Kidney glomerular epithelial cell (primary cell): ENCODE data around the gene IL17REL.

Experiments used
- DNase-seq: peaks from one replicate; lab custom pipeline; 2025; lab: John Stamatoyannopoulos, UW

IL17REL gene

DNA sequence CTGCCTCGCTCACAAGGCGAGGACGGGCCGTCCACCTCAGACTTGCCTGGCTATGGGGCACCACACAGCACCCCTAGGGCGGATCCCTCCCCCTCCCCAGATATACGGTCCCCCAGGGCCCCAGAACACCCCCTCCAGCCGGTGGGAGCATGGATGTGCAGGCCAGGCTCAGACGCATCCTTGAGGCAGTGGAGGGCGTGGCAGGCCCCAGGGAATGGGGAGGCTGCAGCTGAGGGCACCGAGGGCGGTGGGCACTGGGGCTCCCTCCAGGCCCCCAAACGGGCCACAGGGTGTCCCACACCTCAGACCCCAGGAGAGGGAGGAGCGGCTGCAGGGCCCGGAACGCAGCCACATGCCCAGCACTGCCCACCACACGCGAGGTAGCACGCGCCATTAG, 33.5 kb upstream of the IL17REL start:
- no peak for DNase-seq

DNA sequence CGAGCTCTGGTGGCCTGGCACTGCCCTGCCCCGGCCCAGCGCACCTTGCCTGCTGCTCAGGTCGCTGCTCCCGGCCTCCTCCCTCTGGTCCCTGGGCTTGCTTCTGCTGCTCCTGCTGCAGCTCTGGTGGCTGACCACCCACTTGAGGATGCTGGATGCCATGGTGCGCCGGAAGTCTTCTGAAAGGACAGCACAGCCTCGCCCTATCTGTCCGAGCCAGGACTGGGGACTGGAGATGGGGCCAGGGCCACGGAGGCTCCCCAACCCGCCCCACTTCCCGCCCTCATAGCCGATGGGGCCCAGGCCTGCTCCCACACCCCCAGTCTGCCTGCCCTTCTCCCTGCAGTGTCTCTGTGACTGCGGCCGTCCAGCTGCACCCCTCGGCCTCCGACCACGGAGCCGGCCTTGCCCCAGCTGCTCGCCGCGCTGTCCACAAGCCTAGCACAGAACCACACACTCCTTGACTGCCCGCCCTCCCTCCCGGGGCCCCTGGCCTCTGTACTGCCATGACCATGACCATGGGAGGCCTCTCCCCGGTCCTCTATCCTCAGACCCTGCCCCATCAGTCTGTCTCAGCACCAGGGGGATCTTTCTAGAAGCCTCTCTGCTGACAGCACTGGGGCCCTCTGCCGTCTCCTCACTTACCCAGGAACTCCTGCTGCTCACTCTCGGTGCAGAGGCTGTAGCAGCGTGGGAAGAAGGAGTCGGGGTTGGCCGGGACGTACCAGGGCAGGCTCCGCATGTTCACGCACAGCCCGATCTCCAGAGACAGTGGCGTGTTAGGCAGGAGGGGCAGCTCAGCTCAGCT, 32.9 kb upstream of the IL17REL start:
- no peak for DNase-seq

DNA sequence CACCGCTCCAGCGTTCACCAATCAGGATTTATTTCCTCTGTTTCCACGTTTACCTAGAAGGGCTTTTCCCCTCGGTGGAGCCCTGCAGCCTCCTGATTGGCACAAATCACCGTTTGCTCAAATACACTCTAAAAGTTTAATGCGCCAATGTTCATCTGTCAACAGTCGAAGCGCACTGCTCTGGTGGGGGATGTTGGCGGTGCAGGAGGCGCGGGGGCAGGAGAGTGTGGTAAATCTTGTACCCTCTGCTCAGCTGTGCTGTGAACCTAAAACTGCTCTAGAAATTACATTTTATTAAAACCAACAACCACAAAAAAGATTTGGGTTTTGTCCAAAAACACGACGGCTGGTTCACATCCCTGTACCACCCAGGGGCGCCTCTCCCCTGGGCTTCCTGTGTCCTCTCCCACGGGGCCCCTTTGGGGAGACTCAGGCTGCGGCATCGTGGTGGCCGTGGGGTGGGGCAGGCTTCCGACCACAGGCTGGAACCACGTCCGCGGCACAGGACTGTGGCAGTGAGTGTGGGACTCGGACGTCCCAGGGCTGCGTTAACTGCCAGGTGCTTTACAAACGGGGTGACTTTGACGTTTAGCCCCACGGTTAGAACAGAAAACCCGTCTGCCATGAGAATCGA, 32.0 kb upstream of the IL17REL start:
- no peak for DNase-seq

DNA sequence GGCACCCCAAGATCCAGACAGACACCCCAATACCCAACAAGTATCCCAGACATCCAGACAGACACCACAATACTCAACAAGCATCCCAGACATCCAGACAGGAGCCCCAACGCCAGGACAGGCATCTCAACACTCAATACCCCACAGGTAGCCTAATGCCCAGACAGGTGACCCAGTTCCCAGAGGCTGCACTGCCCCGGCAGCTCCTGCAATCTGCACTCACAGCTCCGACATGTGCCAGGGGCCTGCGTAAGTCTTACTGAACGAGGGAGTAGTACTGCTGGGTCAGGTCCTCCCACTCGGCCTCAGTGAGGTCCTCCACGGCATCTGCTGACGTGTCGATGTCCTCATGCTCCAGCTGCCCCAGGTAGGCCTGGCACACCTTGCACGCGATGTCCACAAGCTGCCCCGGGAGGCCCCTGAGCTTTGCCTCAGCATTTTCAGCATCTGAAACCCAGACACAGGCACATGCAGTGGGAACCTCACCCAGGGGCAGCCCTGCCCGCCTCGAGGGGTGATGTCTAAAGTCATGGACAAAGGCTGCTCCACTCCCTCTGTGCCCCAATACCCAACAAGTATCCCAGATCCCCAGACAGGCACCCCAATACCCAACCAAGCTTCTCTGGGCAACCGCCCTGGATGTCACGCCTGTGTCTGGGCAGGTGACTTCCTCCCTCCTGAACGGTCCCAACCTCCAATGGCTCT, 28.9 kb upstream of the IL17REL start:
- DNase-seq, result no peak

DNA sequence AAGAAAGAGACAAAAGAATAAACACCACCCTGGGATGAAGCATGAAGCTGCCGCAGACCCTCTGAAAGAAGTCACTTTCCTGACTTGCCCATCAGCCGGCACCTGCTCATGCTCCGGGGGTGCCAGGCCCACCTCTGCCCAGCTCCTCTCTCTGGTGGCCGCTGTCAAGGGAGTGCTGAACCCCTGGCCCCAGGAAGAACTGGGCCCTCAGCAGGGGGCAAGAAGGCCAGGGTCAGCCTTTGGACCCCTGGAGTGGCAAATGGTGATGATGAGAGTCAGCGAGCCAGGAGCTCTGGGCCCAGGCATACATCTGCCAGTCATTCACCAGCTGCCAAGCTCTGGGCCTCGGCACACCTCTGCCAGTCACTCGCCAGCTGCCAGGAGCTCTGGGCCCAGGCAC, 28.2 kb upstream of the IL17REL start:
- no peak for DNase-seq

DNA sequence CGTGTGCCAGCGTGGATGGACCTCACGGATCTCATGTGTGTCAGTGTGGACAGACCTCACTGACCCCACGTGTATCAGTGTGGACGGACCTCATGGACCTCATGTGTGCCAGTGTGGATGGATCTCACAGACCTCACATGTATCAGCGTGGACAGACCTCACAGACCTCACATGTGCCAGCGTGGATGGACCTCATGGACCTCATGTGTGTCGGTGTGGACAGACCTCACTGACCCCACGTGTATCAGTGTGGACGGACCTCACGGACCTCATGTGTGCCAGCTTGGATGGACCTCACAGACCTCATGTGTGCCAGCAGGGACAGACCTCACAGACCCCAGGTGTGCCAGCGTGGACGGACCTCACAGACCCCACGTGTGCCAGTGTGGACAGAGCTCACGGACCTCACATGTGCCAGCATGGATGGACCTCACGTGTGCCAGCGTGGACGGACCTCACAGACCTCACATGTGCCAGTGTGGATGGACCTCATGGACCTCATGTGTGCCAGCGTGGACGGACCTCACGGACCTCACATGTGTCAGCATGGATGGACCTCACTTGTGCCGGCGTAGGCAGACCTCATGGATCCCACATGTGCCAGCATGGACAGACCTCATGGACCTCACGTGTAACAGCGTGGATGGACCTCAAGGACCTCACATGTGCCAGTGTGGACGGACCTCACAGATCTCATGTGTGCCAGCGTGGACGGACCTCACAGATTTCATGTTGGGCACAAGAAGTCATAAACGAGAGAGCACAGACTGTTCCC, 27.3 kb upstream of the IL17REL start:
- DNase-seq, result no peak

DNA sequence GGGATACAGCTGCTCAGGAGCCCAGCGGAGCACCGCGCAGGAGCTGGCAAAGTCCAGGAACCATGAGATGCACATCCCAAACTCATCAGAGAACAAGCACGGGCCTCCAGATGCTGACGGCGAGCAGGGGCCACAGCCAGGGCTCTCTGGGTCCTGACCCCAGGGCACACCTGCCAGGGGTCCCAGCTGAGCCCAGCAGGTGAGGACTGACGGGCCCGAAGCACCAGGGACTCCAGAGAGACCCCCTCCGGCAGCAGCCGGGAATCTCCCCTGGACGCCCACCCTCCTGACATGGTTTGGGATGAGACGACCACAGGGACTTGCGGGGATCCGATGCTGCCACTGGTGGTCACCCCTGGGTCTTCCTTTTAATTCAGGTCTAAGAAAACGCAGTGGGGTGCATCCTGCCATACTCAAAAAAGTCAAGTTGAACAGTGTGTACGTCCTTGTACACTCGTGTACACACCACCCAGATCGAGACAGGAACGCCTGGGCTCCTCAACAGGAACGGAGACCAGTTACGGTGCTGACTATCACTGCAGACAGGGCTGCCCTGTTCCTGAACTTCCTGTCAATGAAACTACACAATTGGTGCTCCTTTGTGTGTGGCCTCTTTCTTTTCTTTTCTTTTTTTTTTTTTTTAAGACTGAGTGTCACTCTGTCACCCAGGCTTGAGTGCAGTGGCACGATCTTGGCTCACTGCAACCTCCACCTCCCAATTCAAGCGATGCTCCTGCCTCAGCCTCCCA, 23.6 kb upstream of the IL17REL start:
- DNase-seq, result no peak

DNA sequence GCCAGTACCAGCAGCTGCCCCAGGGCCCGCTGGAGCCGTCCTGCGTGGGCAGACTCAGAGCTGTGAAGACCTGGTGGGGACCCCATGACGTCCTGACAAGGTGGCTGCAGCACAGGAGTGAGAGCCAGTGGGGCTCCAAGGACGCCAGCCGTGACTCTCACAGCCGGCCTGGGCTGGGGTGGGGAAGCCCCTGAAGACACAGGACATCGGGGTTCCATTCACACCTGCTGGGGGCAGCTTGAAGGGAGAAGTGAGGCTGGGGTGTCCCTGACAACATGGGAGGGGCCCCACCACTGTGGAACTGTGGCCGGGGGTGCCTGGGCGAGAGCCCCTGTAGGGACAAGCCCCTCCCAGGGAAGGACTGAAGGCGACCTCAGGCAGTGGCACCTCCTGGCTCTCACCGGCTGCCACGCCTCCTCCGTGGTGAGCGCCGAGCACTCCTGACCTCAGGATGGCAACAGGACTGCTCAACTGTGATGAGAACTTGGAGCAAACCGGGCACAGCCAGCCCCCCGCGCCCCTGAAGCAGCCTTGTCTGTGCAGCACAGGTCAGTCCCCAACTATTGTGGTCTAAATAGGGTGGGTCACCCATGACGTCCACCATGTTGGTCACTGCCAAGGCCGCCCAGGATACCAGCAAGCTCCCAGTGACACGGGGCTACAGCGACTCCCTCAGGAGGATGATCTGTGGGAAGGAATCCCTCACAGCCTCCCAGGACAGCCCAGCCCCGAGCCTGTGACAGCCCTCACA, 22.7 kb upstream of the IL17REL start:
- no peak for DNase-seq

DNA sequence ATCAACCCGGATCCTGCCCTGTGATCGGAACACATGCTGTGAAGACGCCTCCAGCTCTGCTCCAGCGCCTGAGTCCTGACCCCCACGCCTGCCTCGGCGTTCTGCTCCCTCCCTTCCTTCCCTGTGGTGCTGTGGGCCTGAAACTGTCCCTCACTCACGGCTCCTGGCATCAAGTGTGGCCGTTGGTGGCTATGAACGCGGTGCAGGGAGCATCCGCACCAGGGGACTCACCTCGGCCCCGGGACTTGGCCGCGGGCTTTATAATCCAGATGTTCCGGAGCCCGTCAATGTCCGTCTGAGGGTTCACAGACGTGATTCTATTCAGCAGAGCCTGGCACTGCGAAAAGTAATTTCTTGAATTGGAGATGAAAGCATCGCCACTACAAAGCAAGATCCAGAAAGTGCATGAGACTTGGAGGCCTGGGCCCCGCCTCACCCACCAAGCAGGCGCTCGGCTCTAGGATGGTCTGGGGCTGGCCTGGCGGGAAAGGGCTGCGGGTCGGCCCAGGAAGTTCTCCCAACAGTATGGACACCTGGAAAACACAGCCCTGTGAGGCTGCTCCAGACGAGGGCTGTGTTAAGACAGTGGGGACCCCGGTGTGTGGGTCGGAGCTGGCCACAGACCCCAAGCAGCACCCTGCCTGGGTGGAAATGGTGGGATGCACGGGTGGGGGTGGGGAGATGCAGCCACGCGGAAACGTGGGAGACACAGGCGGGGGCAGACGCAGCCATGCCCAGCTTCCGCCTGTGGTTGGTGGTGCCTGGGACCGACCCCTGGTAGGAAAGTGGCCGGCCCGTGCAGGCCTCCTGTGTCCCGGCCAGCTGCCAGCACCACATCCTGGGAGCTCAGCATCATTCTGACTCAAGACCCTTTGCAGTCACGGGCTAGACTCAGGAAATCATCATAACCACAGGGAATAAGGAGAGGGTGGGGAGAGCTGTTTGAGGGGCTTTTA, 21.8 kb upstream of the IL17REL start:
- DNase-seq, result no peak

DNA sequence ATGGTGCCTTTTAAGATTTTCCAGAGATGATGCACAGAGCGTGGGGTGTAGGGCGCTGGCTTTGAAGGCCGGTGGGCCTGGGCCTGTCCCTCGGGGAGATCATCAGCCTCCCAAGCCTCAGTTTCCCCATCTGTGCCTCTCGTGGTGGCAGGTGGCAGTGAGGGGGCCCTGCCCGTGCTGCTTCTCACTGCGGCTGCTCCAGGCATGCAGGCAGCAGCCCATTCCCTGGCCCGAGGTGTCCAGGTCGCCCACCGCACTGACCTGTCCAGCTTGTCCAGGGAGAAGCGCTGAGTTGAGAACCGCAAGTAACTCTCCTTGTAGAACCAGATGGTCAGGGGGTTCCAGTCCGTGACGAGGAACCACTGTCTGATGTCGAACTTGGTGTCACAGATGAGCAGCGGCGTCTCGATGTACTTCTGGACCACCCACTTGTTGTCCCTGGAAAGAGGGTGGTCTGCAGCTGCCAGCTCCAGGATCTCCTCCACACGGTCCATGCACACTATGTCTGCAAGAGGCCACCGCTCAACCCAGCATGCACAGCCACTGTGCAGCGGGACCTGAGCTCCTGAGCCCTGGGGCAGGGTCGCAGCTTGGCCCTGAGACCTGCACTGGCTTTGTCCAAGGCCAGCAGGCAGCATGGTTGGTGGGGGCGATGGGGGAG, 20.5 kb upstream of the IL17REL start:
- DNase-seq, result no peak

DNA sequence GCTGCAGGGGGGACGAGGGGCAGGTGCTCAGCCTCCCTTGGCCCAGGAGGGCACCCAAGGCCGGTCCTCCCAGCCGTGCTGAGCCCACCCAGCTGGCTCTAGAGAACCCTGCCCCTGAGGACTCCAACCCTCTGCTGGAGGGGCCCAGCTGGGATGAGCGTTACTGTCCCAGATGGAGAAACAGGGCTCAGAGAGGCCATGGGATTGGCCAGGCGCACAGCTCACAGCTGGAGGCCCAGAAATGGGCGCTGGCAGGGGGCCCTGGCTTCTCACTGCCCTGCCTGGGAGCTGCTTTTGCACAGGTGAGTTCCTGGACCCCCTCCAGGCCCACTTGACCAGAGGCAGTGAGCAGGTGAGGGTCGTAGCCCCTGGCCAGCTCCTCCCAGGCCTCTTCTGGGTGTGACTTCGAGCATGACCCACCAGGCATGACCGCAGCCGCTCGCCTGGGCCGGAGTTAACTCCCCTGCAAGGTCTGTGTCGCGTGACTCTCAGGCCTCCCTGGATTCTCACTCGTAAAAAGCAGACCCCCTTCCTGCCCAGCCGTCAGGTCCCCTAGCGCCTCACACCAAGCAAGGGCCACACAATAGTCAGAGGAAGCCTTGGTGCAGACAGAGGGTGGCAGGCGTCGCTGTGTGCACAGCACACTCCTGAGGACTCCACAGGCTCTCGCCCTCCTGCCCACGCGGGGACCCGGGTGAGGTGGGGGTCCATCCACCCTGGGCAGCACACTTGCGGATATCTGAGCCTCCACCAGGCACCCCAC, 19.7 kb upstream of the IL17REL start:
- DNase-seq, result no peak

DNA sequence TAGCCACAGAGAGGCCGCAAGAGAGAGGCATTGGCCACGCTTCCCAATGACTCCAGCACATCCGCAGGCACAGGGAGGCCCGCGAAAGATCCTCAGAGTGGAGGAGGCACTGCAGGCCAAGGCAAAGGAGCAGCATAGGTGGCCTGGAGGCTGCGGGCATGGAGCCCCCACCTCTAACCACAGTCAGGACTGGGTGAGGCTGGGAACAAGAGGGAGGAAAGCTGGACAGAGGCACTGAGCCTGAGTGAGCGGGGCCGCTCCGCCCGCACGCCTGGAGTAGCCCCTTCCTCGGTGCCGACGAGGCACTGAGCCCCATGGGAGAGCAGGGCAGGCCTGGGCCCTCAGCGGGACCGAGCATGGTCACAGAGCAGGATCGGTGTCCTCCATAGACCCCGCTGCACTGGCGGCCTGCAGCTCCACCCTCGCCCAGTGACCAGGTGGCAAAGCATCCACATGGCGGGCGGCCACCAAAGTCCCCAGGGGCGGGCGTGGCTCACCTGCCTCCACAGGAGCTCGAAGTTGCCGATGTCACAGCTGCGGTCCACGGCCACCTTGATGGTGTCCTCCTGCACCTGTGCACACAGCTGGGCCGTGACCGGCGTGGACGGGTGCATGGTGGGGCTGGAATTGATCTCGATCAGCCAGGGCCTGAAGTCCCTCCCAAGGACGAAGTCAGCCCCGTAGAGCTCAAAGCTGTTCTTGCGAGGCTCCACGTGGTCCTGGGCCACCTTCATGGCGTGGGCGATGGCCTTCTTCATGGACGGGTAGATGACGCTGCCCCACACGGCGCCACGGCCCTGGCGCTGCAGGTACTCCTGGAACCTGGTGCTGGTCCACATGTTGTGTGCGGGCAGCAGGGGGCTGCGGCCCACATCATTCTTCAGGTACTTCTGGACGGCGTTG, 18.9 kb upstream of the IL17REL start:
- DNase-seq, result no peak

DNA sequence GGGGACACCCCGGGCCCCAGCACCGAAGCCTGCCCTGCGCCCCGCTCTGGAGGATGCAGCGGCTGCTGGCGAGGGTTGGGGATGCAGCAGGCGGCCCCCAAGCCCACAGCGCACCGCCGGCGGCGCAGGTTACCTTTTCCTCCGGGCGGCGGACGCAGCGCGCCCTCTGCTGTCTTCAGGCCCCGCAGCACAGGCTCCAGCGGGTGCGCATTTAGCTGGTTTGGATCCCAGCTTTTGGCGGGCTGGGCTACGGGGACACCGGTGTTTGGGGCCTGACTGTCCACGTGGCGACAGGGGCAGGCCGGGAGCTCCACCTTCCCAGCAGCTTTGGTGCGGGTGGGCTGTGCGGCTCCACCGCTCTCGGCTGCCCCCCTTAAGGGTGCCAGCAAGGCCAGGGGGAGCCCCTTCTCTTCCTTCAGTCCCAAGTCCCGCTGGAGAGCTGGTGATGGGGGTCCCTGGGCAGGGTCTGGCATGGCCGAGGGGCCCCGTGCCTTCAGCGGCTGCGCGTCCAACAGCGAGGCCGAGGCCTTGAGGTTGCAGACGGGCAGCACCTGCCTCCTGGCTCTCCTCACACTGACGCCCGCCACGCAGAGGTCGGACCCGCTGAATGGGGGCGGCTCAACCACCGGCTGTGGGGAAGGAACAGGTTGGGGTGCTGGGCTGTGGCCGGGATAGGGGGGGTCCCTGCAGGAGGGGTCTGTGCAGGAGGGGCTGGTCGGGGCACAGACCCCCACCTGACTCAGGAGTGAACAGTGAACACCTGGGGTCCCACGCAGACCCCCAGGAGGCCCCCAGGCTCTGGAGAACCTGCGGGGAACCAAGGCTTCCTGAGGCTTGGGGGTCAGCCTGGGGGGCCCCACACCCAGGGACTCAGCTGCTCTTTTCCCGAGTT, 18.0 kb upstream of the IL17REL start:
- DNase-seq, result peak; percentile 7

DNA sequence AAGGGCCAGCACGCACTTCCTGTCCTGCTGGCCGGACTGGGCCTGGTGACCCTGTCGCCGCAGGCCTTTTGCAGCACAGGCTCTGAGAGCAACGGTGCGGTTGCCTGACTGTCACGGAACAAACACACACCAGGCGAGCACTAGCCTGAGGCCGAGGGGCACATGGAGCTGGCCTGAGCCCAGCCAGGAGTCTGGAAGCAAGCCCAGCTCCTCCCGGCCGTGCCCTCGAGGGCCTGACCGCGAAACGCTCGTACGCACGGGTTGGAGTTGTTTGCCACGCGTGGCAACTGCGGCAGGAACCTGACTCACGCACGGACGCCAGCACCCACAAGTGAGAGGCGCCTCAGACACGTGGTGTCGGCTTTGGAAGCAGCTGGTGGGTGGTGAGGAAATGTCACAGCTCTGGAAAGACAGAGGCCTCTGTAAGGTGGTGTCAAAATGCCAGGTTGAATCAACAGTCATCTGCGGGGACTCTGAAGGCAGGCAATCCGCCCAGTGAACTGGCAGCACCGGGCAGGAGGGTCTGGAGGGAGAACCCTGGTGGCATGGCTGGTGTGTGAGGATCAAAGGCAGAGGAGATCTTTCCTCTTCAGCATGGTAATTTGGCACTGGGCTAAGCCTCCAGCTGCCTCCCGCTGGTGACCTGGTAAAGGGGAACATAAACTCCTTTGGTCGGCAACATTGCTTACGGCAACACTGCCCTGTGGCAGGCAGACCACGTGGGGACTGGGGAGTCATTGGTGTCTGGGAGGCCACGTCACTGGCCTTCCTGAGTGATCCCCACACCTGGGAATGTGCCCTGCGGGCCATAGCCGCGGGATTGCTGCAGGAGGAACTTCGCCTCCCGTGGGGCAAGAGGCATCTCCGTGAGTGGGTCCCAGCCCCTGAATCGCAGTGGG, 15.3 kb upstream of the IL17REL start:
- no peak for DNase-seq

DNA sequence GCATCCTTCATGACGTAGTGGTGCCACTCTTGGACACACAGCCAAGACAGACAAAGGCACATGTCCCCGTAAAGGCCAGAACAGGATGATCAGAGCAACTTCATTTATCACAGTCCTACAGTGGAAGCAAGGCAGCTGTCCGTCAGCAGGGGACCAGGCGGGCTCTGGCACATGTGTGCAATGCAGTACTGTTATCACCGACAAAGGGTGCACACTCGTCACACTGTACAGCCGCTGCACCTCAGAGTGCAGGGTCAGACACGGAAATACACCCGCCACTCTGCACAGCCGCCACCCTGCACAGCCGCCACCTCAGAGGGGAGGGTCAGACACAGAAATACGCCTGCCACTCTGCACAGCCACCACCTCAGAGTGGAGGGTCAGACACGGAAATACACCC, 13.4 kb upstream of the IL17REL start:
- no peak for DNase-seq
